ENCODE results near the gene RSU1.

- no peak for TF ChIP-seq POLR2A (IDR thresholded peaks at IDR 0.05)
- TF ChIP-seq, protein P1, sequence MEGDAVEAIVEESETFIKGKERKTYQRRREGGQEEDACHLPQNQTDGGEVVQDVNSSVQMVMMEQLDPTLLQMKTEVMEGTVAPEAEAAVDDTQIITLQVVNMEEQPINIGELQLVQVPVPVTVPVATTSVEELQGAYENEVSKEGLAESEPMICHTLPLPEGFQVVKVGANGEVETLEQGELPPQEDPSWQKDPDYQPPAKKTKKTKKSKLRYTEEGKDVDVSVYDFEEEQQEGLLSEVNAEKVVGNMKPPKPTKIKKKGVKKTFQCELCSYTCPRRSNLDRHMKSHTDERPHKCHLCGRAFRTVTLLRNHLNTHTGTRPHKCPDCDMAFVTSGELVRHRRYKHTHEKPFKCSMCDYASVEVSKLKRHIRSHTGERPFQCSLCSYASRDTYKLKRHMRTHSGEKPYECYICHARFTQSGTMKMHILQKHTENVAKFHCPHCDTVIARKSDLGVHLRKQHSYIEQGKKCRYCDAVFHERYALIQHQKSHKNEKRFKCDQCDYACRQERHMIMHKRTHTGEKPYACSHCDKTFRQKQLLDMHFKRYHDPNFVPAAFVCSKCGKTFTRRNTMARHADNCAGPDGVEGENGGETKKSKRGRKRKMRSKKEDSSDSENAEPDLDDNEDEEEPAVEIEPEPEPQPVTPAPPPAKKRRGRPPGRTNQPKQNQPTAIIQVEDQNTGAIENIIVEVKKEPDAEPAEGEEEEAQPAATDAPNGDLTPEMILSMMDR (IDR thresholded peaks at IDR 0.05) = no peak
Measured at GRCh38 chr10:16649757-16650156, 167.5 kb downstream of the RSU1 start.
